Upper lobe of left lung (tissue), 6 donors: ENCODE measurements around the gene HTR1A. TPM values are rescaled to one million over a fixed set of nuclear protein-coding genes. Genes with fewer than 3 reads are reported as not detected.

Experiments
- ATAC-seq, 2 donors: fragments of 200-7000 bp; cut with Tn5 transposase; one replicate each; pipeline ENCODE4 v1.9.1; 2022; ENCODE audit warnings: mild to moderate bottlenecking in 2 of 2, moderate library complexity in 2 of 2; ENCODE audit not compliant: low FRiP score in 2 of 2
- DNase-seq, 2 donors: peaks; one replicate each; pipeline ENCODE4 v3.0.0-alpha.2; 2019 to 2020
- H3K27ac ChIP-seq, 4 donors: fragments of 200-600 bp; sonication (generic); one replicate each; pipeline ENCODE4 v1.5.1; 2016 to 2019
- H3K27me3 ChIP-seq, 4 donors: fragments of 200-600 bp; sonication (generic); one replicate each; pipeline ENCODE4 v1.5.1; 2017 to 2019
- H3K36me3 ChIP-seq, 4 donors: fragments of 200-600 bp; sonication (generic); one replicate each; pipeline ENCODE4 v1.5.1; 2016 to 2019
- H3K4me1 ChIP-seq, 4 donors: fragments of 200-600 bp; sonication (generic); one replicate each; pipeline ENCODE4 v1.5.1; 2018 to 2019
- H3K4me3 ChIP-seq, 4 donors: fragments of 200-600 bp; sonication (generic); one replicate each; pipeline ENCODE4 v1.5.1; 2017 to 2019; ENCODE audit warnings: mild to moderate bottlenecking in 2 of 4, moderate library complexity in 1 of 4
- H3K9me3 ChIP-seq, 4 donors: fragments of 200-600 bp; sonication (generic); one replicate each; pipeline ENCODE4 v1.5.1; 2018 to 2019
- EP300 ChIP-seq, 4 donors: sonication (generic); formaldehyde crosslinking; IDR thresholded peaks; one replicate each; pipeline ENCODE4 v1.5.1; 2017; ENCODE audit warnings: antibody characterized with exemption in 4 of 4, control low read depth in 2 of 4
- POLR2A ChIP-seq, 4 donors: fragments of 450-650 bp; IDR thresholded peaks; one replicate each; pipeline ENCODE4 v1.5.1; 2016 to 2017; ENCODE audit warnings: antibody characterized with exemption in 4 of 4, mild to moderate bottlenecking in 2 of 4
- POLR2AphosphoS5 ChIP-seq, 2 donors: sonication (generic); formaldehyde crosslinking; IDR thresholded peaks; one replicate each; pipeline ENCODE4 v1.5.1; 2017; ENCODE audit warnings: antibody characterized with exemption in 2 of 2
- WGBS, 2 donors: methylation state at CpG; one replicate each; pipeline ENCODE4 v1.1.5; 2017 to 2018; 5-methylcytosine and 5-hydroxymethylcytosine counted together
- total RNA-seq, 6 donors: library from RNA; depleted of rRNA in 4 of 6; stranded (reverse); fragments of >200 nt in 4 of 6; gene quantifications; one replicate each; pipeline versions ENCODE4 v1.1.0 to v1.2.1, GENCODE V29; 2016 to 2021
- TF ChIP-seq, protein P1 (sequence below), 6 experiments: fragments of 450-650 bp in 4 of 6; fragments of 200-600 bp in 2 of 6; sonication (generic) in 2 of 6; IDR thresholded peaks; one replicate each; pipeline ENCODE4 v1.5.1; 2016 to 2019; ENCODE audit warnings: antibody characterized with exemption in 6 of 6
- donor health status: DM: no; HTN: no; CAD: no; lungs with moderate emphysema.
- donor health status: DM: no; HTN: yes; CAD: no; lungs with severe emphysema.

HTR1A gene
- total RNA-seq, 6 donors from 2014 or later, result 0.55 TPM; not detected in 5

DNA sequence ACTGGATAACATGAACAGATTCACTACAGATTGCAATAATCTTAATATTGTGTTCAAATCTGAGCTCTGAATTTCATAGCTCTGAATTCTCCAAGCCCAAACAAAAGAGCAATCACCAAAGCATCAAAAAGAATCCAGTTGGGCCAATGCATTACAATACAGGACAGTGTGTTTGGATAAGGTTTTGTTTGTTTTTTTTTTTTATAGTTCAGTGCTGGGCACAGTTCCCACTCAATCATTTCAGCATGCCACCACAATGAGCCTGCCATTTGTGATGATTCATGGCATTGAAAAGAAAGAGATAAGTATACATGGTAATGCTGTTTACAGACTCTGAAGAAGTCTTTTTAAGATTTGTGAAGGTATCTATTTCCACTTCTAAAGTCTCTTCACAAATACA is 1.7 kb upstream of the HTR1A start:
- peaks cover 0 to 12% (median 0%) of the 10 kb centered on the region in 4 donors for H3K9me3 ChIP-seq

GRCh38 chr5:63963080-63963735 is 963 bp upstream of the HTR1A start:
- peak in 1 of 2 donors; percentile 29 for DNase-seq

More for the DNA sequence above, 1.7 kb upstream of the HTR1A start:
- DNase-seq (no peak), ATAC-seq (no peak)
- no peak overlapping the region for H3K4me3 ChIP-seq
- no peaks in the 10 kb centered on the region for H3K36me3 ChIP-seq
- H3K27me3 ChIP-seq, result peaks cover 0 to 22% (median 10%) of the 10 kb centered on the region in 4 donors
- TF ChIP-seq, protein P1, sequence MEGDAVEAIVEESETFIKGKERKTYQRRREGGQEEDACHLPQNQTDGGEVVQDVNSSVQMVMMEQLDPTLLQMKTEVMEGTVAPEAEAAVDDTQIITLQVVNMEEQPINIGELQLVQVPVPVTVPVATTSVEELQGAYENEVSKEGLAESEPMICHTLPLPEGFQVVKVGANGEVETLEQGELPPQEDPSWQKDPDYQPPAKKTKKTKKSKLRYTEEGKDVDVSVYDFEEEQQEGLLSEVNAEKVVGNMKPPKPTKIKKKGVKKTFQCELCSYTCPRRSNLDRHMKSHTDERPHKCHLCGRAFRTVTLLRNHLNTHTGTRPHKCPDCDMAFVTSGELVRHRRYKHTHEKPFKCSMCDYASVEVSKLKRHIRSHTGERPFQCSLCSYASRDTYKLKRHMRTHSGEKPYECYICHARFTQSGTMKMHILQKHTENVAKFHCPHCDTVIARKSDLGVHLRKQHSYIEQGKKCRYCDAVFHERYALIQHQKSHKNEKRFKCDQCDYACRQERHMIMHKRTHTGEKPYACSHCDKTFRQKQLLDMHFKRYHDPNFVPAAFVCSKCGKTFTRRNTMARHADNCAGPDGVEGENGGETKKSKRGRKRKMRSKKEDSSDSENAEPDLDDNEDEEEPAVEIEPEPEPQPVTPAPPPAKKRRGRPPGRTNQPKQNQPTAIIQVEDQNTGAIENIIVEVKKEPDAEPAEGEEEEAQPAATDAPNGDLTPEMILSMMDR (IDR thresholded peaks at IDR 0.05), result no peak
- no peak for TF ChIP-seq EP300 (IDR thresholded peaks at IDR 0.05)
- no peak overlapping the region for H3K27ac ChIP-seq
- no peaks in the 10 kb centered on the region for H3K4me1 ChIP-seq

DNA sequence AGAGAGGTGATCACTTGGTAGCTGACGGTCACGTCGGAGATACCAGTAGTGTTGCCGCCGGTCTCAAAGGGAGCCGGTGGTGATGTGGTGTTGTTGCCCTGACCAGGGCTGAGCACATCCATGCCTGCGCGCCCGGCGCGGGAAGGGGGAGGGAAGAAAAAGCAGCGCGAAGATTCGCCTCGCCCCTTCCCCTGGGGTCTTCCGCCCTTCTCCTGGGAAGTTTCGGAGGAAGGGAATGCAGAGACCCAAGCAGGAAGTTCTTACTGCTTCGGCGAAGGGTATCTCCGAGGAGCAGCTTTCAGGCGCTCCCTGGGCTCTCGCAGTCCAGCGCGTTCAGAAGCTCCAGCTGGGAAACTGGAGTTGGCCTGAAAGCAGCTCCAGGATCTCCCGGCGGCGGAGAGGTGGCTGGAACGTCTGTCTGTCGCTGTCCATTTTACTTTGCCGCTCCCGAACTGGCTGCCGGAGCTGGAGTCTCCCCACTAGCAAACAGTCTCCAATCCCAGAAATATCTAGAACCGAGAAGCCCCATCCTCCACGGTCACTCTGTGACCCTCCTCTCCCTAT is 565 bp downstream of the HTR1A start:
- peaks cover 0 to 22% (median 10%) of the 10 kb centered on the region in 4 donors for H3K27me3 ChIP-seq
- H3K4me3 ChIP-seq, result no peak overlapping the region
- 3 to 4% methylated on average over 20 to 34 of the region's 34 CpGs for WGBS, 2 donors
- H3K4me1 ChIP-seq, result no peaks in the 10 kb centered on the region
- no peaks in the 10 kb centered on the region for H3K36me3 ChIP-seq
- TF ChIP-seq EP300 (IDR thresholded peaks at IDR 0.05), result no peak
- TF ChIP-seq, protein P1 (IDR thresholded peaks at IDR 0.05), result no peak
- no peak for TF ChIP-seq POLR2A (IDR thresholded peaks at IDR 0.05)
- ATAC-seq, result peak; percentile 8 to 26
- peaks cover 0 to 12% (median 0%) of the 10 kb centered on the region in 4 donors for H3K9me3 ChIP-seq
- H3K27ac ChIP-seq, result no peak overlapping the region
- peak in 1 of 2 donors; percentile 69 for DNase-seq

More at GRCh38 chr5:63963080-63963735, 963 bp upstream of the HTR1A start:
- TF ChIP-seq, protein P1 (IDR thresholded peaks at IDR 0.05), result peak in 3 of 6 experiments; percentile 23 to 42 (median 32)
- TF ChIP-seq POLR2A (IDR thresholded peaks at IDR 0.05), result no peak
- Histone ChIP-seq H3K4me3 (no peak overlapping the region), H3K27ac (no peak overlapping the region), H3K27me3 (peaks cover 0 to 22% (median 10%) of the 10 kb centered on the region in 4 donors), H3K4me1 (no peaks in the 10 kb centered on the region), H3K36me3 (no peaks in the 10 kb centered on the region), H3K9me3 (peaks cover 0 to 12% (median 0%) of the 10 kb centered on the region in 4 donors)
- 24 to 29% methylated on average over 6 of the region's 6 CpGs for WGBS, 2 donors
- ATAC-seq, result peak in 1 of 2 donors; percentile 54

- DNase-seq (peak in 1 of 2 donors; percentile 80), ATAC-seq (peak; percentile 14 to 55)
- H3K27me3 ChIP-seq, result peaks cover 0 to 22% (median 10%) of the 10 kb centered on the region in 4 donors
- no peak overlapping the region for H3K4me3 ChIP-seq
- H3K27ac ChIP-seq, result no peak overlapping the region
- 7 to 15% methylated on average over 6 to 37 of the region's 37 CpGs for WGBS, 2 donors
- TF ChIP-seq, protein P1 (IDR thresholded peaks at IDR 0.05), result no peak
- TF ChIP-seq POLR2AphosphoS5 (IDR thresholded peaks at IDR 0.05), result no peak
- no peak for TF ChIP-seq POLR2A (IDR thresholded peaks at IDR 0.05)
- no peak for TF ChIP-seq EP300 (IDR thresholded peaks at IDR 0.05)
- H3K36me3 ChIP-seq, result no peaks in the 10 kb centered on the region
- peaks cover 0 to 12% (median 0%) of the 10 kb centered on the region in 4 donors for H3K9me3 ChIP-seq
- no peaks in the 10 kb centered on the region for H3K4me1 ChIP-seq
Measured at GRCh38 chr5:63961125-63961597, 1.1 kb downstream of the HTR1A start.
